ENCODE measurements around the gene FAM168B.

The FAM168B gene

DNA sequence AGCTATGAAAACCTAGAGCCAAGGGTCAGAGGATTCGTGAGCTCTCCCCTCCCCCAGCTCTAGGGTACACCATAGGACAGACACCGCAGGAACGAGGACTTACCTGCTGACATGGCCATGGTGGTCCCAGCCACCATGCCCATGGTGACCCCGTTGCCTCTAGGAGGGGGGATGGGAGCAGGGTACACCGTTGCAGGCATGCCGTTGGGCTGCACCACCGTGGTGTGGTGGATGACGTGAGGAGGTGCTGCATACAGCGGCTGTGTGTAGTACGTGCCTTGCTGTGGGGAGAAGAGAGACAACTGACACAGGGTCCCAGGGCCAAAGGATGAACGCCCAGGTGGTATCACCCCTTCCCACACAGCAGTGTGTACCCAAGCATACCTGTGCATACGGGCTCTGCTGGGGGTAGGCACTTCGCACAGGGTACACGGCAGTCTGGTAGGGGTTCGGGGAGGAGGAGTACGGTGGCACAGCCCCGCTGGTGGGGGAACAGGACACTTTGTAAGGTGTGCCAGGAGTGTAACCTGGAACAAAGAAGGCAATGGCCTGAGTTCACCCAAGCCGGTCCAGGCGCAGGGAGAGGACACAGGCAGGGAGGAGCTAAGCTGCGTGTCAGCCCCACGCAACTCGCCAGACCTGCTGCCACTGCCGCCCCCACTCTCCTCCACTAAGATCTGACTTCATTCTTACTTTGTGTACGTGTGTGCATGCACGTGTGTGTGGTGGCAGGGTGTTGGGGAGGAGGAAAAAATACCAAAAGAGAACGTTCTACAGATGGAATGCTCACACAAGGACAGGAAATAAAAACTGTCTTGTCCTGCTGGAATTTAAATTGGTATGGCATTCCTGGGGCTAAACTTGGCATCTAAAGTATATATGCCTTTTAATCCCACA, 37.8 kb downstream of the FAM168B start:
- no peak overlapping the region for H3K4me3 ChIP-seq (replicated peaks; ENCODE audit: low read depth, low read length)
- DNase-seq (ENCODE audit: extremely low read depth, insufficient read length) = no peak
- no peaks in the 10 kb centered on the region for H3K27me3 ChIP-seq (replicated peaks; ENCODE audit: control insufficient read depth, insufficient read depth, low read length)
- H3K36me3 ChIP-seq (ENCODE audit: control insufficient read depth, insufficient read depth, low read length) = peaks cover 29% of the 10 kb centered on the region
- TF ChIP-seq, protein P1, sequence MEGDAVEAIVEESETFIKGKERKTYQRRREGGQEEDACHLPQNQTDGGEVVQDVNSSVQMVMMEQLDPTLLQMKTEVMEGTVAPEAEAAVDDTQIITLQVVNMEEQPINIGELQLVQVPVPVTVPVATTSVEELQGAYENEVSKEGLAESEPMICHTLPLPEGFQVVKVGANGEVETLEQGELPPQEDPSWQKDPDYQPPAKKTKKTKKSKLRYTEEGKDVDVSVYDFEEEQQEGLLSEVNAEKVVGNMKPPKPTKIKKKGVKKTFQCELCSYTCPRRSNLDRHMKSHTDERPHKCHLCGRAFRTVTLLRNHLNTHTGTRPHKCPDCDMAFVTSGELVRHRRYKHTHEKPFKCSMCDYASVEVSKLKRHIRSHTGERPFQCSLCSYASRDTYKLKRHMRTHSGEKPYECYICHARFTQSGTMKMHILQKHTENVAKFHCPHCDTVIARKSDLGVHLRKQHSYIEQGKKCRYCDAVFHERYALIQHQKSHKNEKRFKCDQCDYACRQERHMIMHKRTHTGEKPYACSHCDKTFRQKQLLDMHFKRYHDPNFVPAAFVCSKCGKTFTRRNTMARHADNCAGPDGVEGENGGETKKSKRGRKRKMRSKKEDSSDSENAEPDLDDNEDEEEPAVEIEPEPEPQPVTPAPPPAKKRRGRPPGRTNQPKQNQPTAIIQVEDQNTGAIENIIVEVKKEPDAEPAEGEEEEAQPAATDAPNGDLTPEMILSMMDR (IDR thresholded peaks at IDR 0.05; ENCODE audit: insufficient read depth, low read length, poor library complexity, severe bottlenecking) = no peak

DNA sequence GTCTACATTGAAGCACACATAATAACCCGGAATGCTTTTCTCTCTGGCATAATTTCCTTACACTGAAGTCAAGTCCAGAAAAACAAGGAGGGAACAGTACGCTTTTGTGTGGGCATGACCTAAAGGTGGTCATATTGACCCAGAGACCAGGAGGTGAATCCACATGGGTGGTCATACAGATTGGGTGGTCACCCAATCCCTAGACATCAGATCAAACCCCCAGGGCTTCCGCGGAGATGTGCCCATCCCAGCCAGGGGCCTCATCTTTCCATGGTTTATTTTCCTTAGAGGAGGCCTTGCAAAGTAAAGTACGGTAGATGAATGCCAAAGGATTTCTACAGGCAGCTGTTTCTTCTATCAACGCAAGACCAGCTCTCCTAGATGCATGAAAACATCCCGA, 38.8 kb downstream of the FAM168B start:
- TF ChIP-seq, protein P1 (IDR thresholded peaks at IDR 0.05; ENCODE audit: insufficient read depth, low read length, poor library complexity, severe bottlenecking) = no peak
- Histone ChIP-seq H3K36me3 (ENCODE audit: control insufficient read depth, insufficient read depth, low read length) (peaks cover 29% of the 10 kb centered on the region), H3K27me3 (replicated peaks; ENCODE audit: control insufficient read depth, insufficient read depth, low read length) (no peaks in the 10 kb centered on the region), H3K4me3 (replicated peaks; ENCODE audit: low read depth, low read length) (no peak overlapping the region)
- DNase-seq (ENCODE audit: extremely low read depth, insufficient read length) = no peak

DNA sequence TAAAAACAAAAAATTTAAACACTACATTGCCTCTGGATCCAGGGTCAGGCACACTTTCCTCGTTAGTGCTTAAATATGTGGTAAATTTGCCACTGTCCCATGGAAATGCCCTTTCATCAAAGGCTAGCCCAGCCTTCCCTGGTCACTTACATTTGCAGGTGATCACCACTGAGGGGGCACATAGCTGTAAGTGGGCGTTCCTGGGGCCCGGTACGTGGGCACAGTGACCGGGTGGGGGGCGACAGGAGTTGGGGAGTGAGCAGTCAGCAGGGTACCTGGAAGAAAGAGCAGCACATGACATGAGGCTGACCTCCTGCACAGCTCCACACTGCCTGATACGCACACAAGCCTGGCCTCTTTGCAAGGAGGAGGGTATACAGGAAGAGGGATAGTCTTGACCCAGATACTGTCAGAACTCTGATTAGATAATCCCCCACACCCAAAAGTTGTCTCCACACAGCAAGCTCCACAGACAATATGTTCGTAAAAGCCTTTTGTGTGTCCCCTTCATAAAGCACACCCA, 40.5 kb downstream of the FAM168B start:
- TF ChIP-seq, protein P1 (IDR thresholded peaks at IDR 0.05; ENCODE audit: insufficient read depth, low read length, poor library complexity, severe bottlenecking) = no peak

DNA sequence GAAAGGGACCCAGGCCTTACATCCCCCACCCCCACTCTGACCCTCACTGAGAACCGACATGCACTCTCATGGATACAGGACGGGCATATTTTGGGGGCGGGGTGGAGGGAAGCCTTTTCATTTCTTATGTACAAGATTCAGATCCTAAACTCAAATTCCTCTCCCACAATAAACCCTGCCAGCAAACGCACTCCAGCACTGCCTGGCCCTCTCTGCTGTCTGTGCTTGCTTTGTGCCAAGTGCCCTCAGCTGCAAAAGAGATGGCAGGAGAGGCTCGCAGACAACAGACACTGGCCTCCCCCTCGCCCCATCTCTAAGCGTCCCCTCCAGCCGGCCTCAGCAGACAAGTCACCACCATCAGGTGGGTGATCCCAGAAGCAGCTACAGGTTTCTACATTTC, 42.4 kb downstream of the FAM168B start:
- H3K4me3 ChIP-seq (replicated peaks; ENCODE audit: low read depth, low read length) = no peak overlapping the region
- no peaks in the 10 kb centered on the region for H3K27me3 ChIP-seq (replicated peaks; ENCODE audit: control insufficient read depth, insufficient read depth, low read length)
- no peak for DNase-seq (ENCODE audit: extremely low read depth, insufficient read length)
- peaks cover 29% of the 10 kb centered on the region for H3K36me3 ChIP-seq (ENCODE audit: control insufficient read depth, insufficient read depth, low read length)
- TF ChIP-seq, protein P1 (IDR thresholded peaks at IDR 0.05; ENCODE audit: insufficient read depth, low read length, poor library complexity, severe bottlenecking) = no peak

More for the DNA sequence above, 40.5 kb downstream of the FAM168B start:
- DNase-seq (ENCODE audit: extremely low read depth, insufficient read length) = no peak
- H3K36me3 ChIP-seq (ENCODE audit: control insufficient read depth, insufficient read depth, low read length) = peaks cover 30% of the 10 kb centered on the region
- no peak overlapping the region for H3K4me3 ChIP-seq (replicated peaks; ENCODE audit: low read depth, low read length)
- H3K27me3 ChIP-seq (replicated peaks; ENCODE audit: control insufficient read depth, insufficient read depth, low read length) = no peaks in the 10 kb centered on the region

DNA sequence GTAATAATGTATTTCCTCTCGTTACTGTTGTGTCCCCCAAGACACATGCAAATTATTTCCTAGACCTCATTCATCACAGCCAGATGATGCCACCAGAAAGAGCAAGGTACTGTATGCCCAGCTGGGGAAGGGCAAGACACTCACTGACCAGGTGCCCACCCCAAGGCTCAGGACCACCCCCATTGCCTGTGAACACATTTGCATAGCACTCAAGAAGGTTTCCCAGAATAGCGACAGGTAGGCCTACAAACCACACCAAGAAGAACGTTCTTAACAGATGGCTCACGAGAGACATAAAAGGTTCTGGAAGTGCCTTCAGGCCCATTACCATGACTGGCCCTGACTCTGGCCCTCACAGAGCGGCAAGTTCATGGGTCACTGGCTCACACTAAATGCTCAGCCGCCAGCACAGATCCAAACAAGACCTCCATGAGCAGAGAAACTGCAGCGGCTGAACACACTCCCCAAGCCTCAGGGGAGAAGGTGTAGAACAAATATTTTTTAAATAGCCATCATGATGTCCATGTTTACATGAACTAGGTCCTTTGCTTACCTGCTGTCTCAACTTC, 44.0 kb downstream of the FAM168B start:
- DNase-seq (ENCODE audit: extremely low read depth, insufficient read length) = no peak
- TF ChIP-seq, protein P1 (IDR thresholded peaks at IDR 0.05; ENCODE audit: insufficient read depth, low read length, poor library complexity, severe bottlenecking) = no peak
- Histone ChIP-seq H3K4me3 (replicated peaks; ENCODE audit: low read depth, low read length) (no peak overlapping the region), H3K27me3 (replicated peaks; ENCODE audit: control insufficient read depth, insufficient read depth, low read length) (no peaks in the 10 kb centered on the region), H3K36me3 (ENCODE audit: control insufficient read depth, insufficient read depth, low read length) (peaks cover 26% of the 10 kb centered on the region)

Data from GM06990 (cell line).